Ureter (tissue), 1 donor: ENCODE results near the gene TCP11L1. TPM values are rescaled to one million over a fixed set of nuclear protein-coding genes. Genes with fewer than 3 reads are reported as not detected.

Experiments used
- DNase-seq: peaks from one replicate; pipeline ENCODE4 v3.0.0-alpha.2; 2020; ENCODE audit warnings: low spot score
- total RNA-seq: library from RNA; stranded (reverse); gene quantifications from one replicate; pipeline ENCODE4 v1.2.4, GENCODE V29; 2023
- donor health status: DM: yes; HTN: yes; CAD: no.

Gene TCP11L1
- 12.7 TPM for total RNA-seq

GRCh38 chr11:33039274-33040032 is at the start of gene TCP11L1:
TCP11L1 (plus strand) TSS chr11:33039572; CDS start chr11:33043774, 4,202 bp downstream.
- peak; percentile 93 for DNase-seq

GRCh38 chr11:32990481-32990880 is 48.9 kb upstream of the TCP11L1 start:
- no peak for DNase-seq

- DNase-seq, result no peak
Measured at GRCh38 chr11:32991427-32991826, 47.9 kb upstream of the TCP11L1 start.

GRCh38 chr11:32991898-32992297 is 47.5 kb upstream of the TCP11L1 start:
- DNase-seq, result no peak

- DNase-seq, result no peak
Measured at GRCh38 chr11:33000181-33000580, 39.2 kb upstream of the TCP11L1 start.

GRCh38 chr11:33001281-33001680 is 38.1 kb upstream of the TCP11L1 start:
- DNase-seq, result no peak

GRCh38 chr11:33001751-33002542 is 37.4 kb upstream of the TCP11L1 start:
- no peak for DNase-seq

- DNase-seq, result no peak
Measured at GRCh38 chr11:33005175-33005574, 34.2 kb upstream of the TCP11L1 start.

GRCh38 chr11:33006010-33006409 is 33.4 kb upstream of the TCP11L1 start:
- no peak for DNase-seq

- DNase-seq, result no peak
Measured at GRCh38 chr11:33013755-33014154, 25.6 kb upstream of the TCP11L1 start.

- peak; percentile 83 for DNase-seq
Measured at GRCh38 chr11:33015621-33016551, 23.5 kb upstream of the TCP11L1 start, which contains the start of gene DEPDC7. DEPDC7 (plus strand) TSS chr11:33015878; CDS start chr11:33015956, 78 bp downstream.

GRCh38 chr11:33016654-33017053 is 22.7 kb upstream of the TCP11L1 start:
- no peak for DNase-seq

GRCh38 chr11:33017478-33017877 is 21.9 kb upstream of the TCP11L1 start:
- no peak for DNase-seq

- DNase-seq, result no peak
Measured at GRCh38 chr11:33017965-33018364, 21.4 kb upstream of the TCP11L1 start.

- no peak for DNase-seq
Measured at GRCh38 chr11:33018840-33019239, 20.5 kb upstream of the TCP11L1 start.

GRCh38 chr11:33021501-33021900 is 17.9 kb upstream of the TCP11L1 start:
- DNase-seq, result no peak

- no peak for DNase-seq
Measured at GRCh38 chr11:33021937-33022336, 17.4 kb upstream of the TCP11L1 start.

GRCh38 chr11:33025339-33025722 is 14.0 kb upstream of the TCP11L1 start:
- DNase-seq, result no peak

- no peak for DNase-seq
Measured at GRCh38 chr11:33027233-33027632, 12.1 kb upstream of the TCP11L1 start.

GRCh38 chr11:33027846-33028536 is 11.4 kb upstream of the TCP11L1 start:
- no peak for DNase-seq

- DNase-seq, result no peak
Measured at GRCh38 chr11:33028537-33028914, 10.8 kb upstream of the TCP11L1 start.
